Right lobe of liver (tissue), 6 donors: Measurements from ENCODE around the gene CBLN4. TPM values are rescaled to one million over a fixed set of nuclear protein-coding genes. Genes with fewer than 3 reads are reported as not detected.

Source experiments
- ATAC-seq, 4 donors: fragments of 200-7000 bp; cut with Tn5 transposase; one replicate each; pipeline ENCODE4 v1.9.1; 2020; ENCODE audit warnings: mild to moderate bottlenecking in 4 of 4, moderate library complexity in 4 of 4
- DNase-seq, 3 donors: peaks; one replicate each; pipeline ENCODE4 v3.0.0-alpha.2; 2020
- H3K27ac ChIP-seq, 3 donors: fragments of 200-600 bp; one replicate each; pipeline ENCODE4 v1.8.0; 2022
- H3K27me3 ChIP-seq, 2 donors: fragments of 200-600 bp; one replicate each; pipeline ENCODE4 v1.8.0; 2022
- H3K36me3 ChIP-seq, 4 donors: fragments of 200-600 bp; sonication (generic) in 1 of 4; one replicate each; pipeline versions ENCODE4 v1.5.1 to v1.8.0; 2017 to 2022; ENCODE audit warnings: control low read depth in 1 of 4
- H3K4me1 ChIP-seq, 4 donors: fragments of 200-600 bp; sonication (generic) in 1 of 4; one replicate each; pipeline versions ENCODE4 v1.5.1 to v1.8.0; 2017 to 2022; ENCODE audit warnings: control low read depth in 1 of 4
- H3K4me3 ChIP-seq, 3 donors: fragments of 200-600 bp; one replicate each; pipeline ENCODE4 v1.8.0; 2022
- H3K9me3 ChIP-seq, 4 donors: fragments of 200-600 bp; sonication (generic) in 1 of 4; one replicate each; pipeline versions ENCODE4 v1.5.1 to v1.8.0; 2017 to 2022; ENCODE audit warnings: control low read depth in 1 of 4
- POLR2A ChIP-seq: fragments of 450-650 bp; IDR thresholded peaks from one replicate; pipeline ENCODE4 v1.6.1; 2017; ENCODE audit warnings: antibody characterized with exemption, mild to moderate bottlenecking
- WGBS: methylation state at CpG from one replicate; pipeline ENCODE4 v1.1.6; 2018; ENCODE audit warnings: low coverage, low lambda C conversion rate; ENCODE audit not compliant: insufficient coverage; ENCODE audit errors: missing lambda C conversion rate; 5-methylcytosine and 5-hydroxymethylcytosine counted together
- intact Hi-C, 2 donors: fragments of 100-400 bp; cut with DNase I; formaldehyde crosslinking; loops; one replicate each; pipeline versions ENCODE4 v1.11.2 to v1.14.1; 2022
- total RNA-seq, 6 experiments: library from RNA; depleted of rRNA in 2 of 6; stranded (reverse); fragments of >200 nt in 2 of 6; fragmentation: NEBNext Ultra II Directional in 3 of 6; extraction: Animal tissue kit (Norgen Biotek cat#: 25700) in 3 of 6; gene quantifications; one replicate each; pipeline versions ENCODE4 v1.1.0 to v1.2.4, GENCODE V29; 2016 to 2023
- TF ChIP-seq, protein P1 (sequence below), 4 donors: fragments of 200-600 bp in 3 of 4; fragments of 450-650 bp in 1 of 4; IDR thresholded peaks; one replicate each; pipeline versions ENCODE4 v1.5.1 to v1.8.0; 2016 to 2022; ENCODE audit warnings: antibody characterized with exemption in 4 of 4, mild to moderate bottlenecking in 2 of 4
- donor health status: DM: no; HTN: yes; CAD: no.
- donor health status: DM: no; HTN: no; CAD: no.
- donor health status: DM: no; HTN: no; CAD: no.
- donor health status: DM: no; HTN: yes; CAD: no.
- donor health status: DM: no; HTN: yes; CAD: no.

The CBLN4 gene
- total RNA-seq, 6 experiments from 2014 or later: 0.20 to 0.23 TPM; not detected in 4

DNA sequence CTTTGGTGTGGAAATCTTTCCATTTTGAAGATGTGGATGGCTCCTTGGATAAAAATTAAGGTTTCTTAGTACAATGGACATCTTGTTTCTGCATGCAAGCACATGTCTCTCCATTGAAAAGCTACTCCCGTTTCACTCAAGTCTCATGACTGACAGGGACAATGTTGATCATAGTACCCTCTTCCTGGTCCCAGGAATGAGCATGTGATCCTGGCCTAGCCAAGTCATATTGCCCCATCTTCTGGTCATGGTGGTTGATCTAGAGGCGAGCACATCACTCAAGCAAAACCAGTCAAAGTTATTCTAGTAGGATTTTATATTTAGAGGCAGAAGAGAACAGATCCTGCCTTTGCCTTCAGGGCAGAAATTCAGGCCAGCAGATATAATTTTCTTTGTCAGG, 12.2 kb upstream of the CBLN4 start:
- intact Hi-C loops: no loop called here
- H3K4me3 ChIP-seq: no peak overlapping the region
- H3K27ac ChIP-seq: no peak overlapping the region
- ATAC-seq: peak in 3 of 4 donors; percentile 26 to 62 (median 35)
- H3K4me1 ChIP-seq: peaks cover 0 to 8% (median 0%) of the 10 kb centered on the region in 4 donors
- WGBS: 75% methylated on average over 1 of the region's 2 CpGs
- no peaks in the 10 kb centered on the region for H3K9me3 ChIP-seq
- H3K27me3 ChIP-seq: no peaks in the 10 kb centered on the region
- DNase-seq: no peak
- no peaks in the 10 kb centered on the region for H3K36me3 ChIP-seq
- TF ChIP-seq POLR2A: no peak
- TF ChIP-seq, protein P1, sequence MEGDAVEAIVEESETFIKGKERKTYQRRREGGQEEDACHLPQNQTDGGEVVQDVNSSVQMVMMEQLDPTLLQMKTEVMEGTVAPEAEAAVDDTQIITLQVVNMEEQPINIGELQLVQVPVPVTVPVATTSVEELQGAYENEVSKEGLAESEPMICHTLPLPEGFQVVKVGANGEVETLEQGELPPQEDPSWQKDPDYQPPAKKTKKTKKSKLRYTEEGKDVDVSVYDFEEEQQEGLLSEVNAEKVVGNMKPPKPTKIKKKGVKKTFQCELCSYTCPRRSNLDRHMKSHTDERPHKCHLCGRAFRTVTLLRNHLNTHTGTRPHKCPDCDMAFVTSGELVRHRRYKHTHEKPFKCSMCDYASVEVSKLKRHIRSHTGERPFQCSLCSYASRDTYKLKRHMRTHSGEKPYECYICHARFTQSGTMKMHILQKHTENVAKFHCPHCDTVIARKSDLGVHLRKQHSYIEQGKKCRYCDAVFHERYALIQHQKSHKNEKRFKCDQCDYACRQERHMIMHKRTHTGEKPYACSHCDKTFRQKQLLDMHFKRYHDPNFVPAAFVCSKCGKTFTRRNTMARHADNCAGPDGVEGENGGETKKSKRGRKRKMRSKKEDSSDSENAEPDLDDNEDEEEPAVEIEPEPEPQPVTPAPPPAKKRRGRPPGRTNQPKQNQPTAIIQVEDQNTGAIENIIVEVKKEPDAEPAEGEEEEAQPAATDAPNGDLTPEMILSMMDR (IDR thresholded peaks at IDR 0.05): peak in 1 of 4 donors; percentile 12

DNA sequence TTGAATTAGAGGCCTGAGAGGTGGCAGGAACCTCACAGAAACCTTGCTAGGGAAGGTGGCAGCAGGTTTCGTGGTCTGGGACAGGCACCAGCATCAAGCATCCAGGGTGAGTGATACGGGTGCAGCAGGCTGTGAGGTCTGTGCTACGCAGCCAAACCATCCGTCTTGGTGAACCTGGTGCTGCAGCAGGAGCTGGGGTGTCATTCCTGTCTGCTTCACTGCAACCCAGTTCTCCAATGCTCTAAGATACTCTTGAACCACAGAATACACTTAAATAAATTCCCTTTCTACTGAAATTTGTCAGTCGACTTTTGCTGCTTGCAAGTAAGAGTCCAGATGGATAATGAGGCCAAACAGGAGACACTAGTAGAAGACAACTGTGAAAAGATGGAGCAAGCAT, 9.7 kb upstream of the CBLN4 start:
- TF ChIP-seq, protein P1 (IDR thresholded peaks at IDR 0.05): no peak
- TF ChIP-seq POLR2A: no peak
- Histone ChIP-seq H3K4me3 (no peak overlapping the region), H3K4me1 (peaks cover 0 to 8% (median 0%) of the 10 kb centered on the region in 4 donors), H3K36me3 (no peaks in the 10 kb centered on the region), H3K27me3 (no peaks in the 10 kb centered on the region), H3K9me3 (no peaks in the 10 kb centered on the region), H3K27ac (no peak overlapping the region)
- DNase-seq: no peak
- intact Hi-C loops: no loop called here
- WGBS: 82% methylated on average over 5 of the region's 5 CpGs
- no peak for ATAC-seq

DNA sequence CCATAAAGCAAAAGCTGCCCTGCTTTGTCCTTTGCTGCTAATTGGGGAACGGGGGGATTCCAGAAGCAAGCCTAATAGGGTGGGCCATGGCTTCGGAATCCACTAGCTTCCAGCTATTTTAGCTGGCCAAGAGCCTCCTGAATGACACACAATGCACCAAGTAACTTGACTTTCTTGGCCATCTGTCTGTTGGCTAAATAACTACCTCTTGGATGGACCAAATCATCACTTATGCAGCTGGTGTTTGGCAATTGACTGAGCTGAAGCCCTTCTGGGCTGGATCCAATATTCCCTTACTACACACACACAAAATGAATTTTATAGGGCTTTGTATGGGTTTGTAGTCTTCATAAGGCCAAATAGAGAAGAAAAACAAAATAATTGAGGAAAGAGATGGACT, 8.8 kb upstream of the CBLN4 start:
- no peaks in the 10 kb centered on the region for H3K27me3 ChIP-seq
- no peak for DNase-seq
- peaks cover 0 to 8% (median 0%) of the 10 kb centered on the region in 4 donors for H3K4me1 ChIP-seq
- no peak overlapping the region for H3K27ac ChIP-seq
- no peak overlapping the region for H3K4me3 ChIP-seq
- H3K36me3 ChIP-seq: no peaks in the 10 kb centered on the region
- no peak for ATAC-seq
- 55% methylated on average over 2 of the region's 2 CpGs for whole genome bisulfite sequencing
- TF ChIP-seq, protein P1 (IDR thresholded peaks at IDR 0.05): no peak
- no peak for TF ChIP-seq POLR2A
- intact Hi-C loops: no loop called here
- H3K9me3 ChIP-seq: no peaks in the 10 kb centered on the region

DNA sequence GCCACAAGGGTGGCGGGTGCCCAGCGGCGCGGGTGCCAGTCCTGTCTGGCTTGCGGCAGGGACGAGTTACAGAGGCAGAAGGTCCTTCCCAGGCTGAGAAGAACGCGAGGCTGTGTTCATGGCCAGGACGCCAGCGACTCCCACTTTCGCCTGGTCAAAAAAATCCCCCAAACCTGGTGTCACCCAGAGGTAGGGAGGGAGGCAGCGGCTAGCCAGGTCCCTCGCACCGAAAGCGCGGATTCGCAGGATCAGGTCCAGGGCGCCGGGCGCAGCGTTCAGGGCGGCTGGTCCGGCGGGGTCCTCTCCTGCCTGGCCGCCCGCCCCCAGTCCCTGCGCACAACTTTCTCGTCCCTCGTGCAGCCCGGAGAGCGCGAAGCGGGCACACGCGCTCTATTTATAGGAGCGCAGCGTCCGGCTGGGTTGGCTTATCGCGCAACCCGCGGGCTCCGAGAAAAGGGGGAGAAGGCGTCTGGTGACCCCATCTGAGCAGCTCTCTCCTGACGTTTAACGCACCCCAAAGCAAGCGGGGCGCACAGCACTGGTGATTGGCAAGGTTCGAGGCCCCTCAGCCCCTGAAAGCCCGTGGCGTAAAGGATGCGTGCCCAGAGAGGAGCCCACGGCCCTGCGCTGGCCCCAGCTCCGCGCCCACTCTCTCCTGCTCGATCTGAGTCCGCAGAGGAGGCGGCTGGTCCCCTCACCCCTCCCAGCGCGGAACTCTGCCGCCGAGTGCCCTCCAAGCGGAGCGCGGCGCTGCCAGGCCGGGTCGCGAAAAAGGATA, 519 bp downstream of the CBLN4 start:
- DNase-seq (no peak), ATAC-seq (no peak)
- H3K27ac ChIP-seq: no peak overlapping the region
- no peaks in the 10 kb centered on the region for H3K36me3 ChIP-seq
- peaks cover 0 to 42% (median 12%) of the 10 kb centered on the region in 4 donors for H3K4me1 ChIP-seq
- intact Hi-C loops: no loop called here
- no peak overlapping the region for H3K4me3 ChIP-seq
- peaks cover 0 to 26% of the 10 kb centered on the region in 2 donors for H3K27me3 ChIP-seq
- WGBS: 5% methylated on average over 8 of the region's 70 CpGs
- H3K9me3 ChIP-seq: no peaks in the 10 kb centered on the region
- TF ChIP-seq POLR2A: no peak
- TF ChIP-seq, protein P1 (IDR thresholded peaks at IDR 0.05): no peak
